MM.1S (cell line): Measurements from ENCODE around the gene CKS2.

Experiments used
- CTCF ChIP-seq: fragments of 300-600 bp; sonication (generic); IDR thresholded peaks from 2 replicates; pipeline ENCODE4 v1.5.1; 2016; ENCODE audit warnings: antibody characterized with exemption, low read length, mixed read lengths
- EZH2 ChIP-seq: fragments of 300-600 bp; sonication (generic); optimal IDR thresholded peaks from 2 replicates; pipeline ENCODE3; 2017; ENCODE audit warnings: low read depth, mild to moderate bottlenecking, antibody characterized with exemption, low read length, mixed read lengths
- EZH2phosphoT487 ChIP-seq: fragments of 300-600 bp; sonication (generic); IDR thresholded peaks from 2 replicates; pipeline ENCODE4 v1.6.1; 2018; ENCODE audit warnings: antibody characterized with exemption, low read length

- TF ChIP-seq CTCF (no peak; the same call in 1 of the 2 replicates), EZH2 (no peak), EZH2phosphoT487 (no peak)
Observed at GRCh38 chr9:89319015-89319905, 8.3 kb downstream of the CKS2 start.
